H9 (cell line): ENCODE data around the gene ZBTB20. TPM values are rescaled to one million over a fixed set of nuclear protein-coding genes. Genes with fewer than 3 reads are reported as not detected.

Experiments
- DNase-seq: peaks from one replicate; pipeline ENCODE4 v3.0.0-alpha.2; 2017
- H2AFZ ChIP-seq: one replicate; pipeline ENCODE4 v1.6.1; 2013; ENCODE audit warnings: mild to moderate bottlenecking, low read length, control low read depth, moderate library complexity
- H2AK5ac ChIP-seq: 2 replicates; pipeline ENCODE4 v1.6.1; 2013; ENCODE audit warnings: low read length, control low read depth, mixed read lengths; ENCODE audit not compliant: insufficient read length
- H2BK120ac ChIP-seq: one replicate; pipeline ENCODE4 v1.6.1; 2013; ENCODE audit warnings: low read depth, mild to moderate bottlenecking, low read length, control low read depth, inconsistent platforms; ENCODE audit not compliant: poor library complexity, severe bottlenecking
- H2BK12ac ChIP-seq: 2 replicates; pipeline ENCODE4 v1.6.1; 2013; ENCODE audit warnings: low read length, control low read depth, mixed read lengths, low read depth; ENCODE audit not compliant: insufficient read length
- H2BK15ac ChIP-seq: 2 replicates; pipeline ENCODE4 v1.6.1; 2013; ENCODE audit warnings: low read depth, low read length, control low read depth
- H2BK20ac ChIP-seq: one replicate; pipeline ENCODE4 v1.6.1; 2013; ENCODE audit warnings: low read depth, mild to moderate bottlenecking, low read length, control low read depth, inconsistent platforms; ENCODE audit not compliant: poor library complexity, severe bottlenecking
- H2BK5ac ChIP-seq: 2 replicates; pipeline ENCODE4 v1.6.1; 2013; ENCODE audit warnings: low read length, control low read depth, mixed read lengths; ENCODE audit not compliant: insufficient read length
- H3K14ac ChIP-seq: 2 replicates; pipeline ENCODE4 v1.6.1; 2013; ENCODE audit warnings: low read length, control low read depth; ENCODE audit not compliant: insufficient read depth
- H3K18ac ChIP-seq: 2 replicates; pipeline ENCODE4 v1.6.1; 2013; ENCODE audit warnings: low read depth, mild to moderate bottlenecking, mixed read lengths, low read length, control low read depth; ENCODE audit not compliant: insufficient read length
- H3K23ac ChIP-seq: 2 replicates; pipeline ENCODE4 v1.6.1; 2013; ENCODE audit warnings: low read length, control low read depth, mixed read lengths, low read depth; ENCODE audit not compliant: insufficient read length
- H3K23me2 ChIP-seq: 2 replicates; pipeline ENCODE4 v1.6.1; 2013; ENCODE audit warnings: low read depth, mild to moderate bottlenecking, mixed read lengths, low read length, control low read depth; ENCODE audit not compliant: insufficient read length, poor library complexity, severe bottlenecking
- H3K27ac ChIP-seq: 2 replicates; pipeline ENCODE4 v1.5.1; 2013; ENCODE audit warnings: low read length, control low read depth, mixed read lengths, low read depth; ENCODE audit not compliant: insufficient read length
- H3K27me3 ChIP-seq: 2 replicates; pipeline ENCODE4 v1.6.1; 2013; ENCODE audit warnings: low read length, control low read depth, inconsistent platforms; ENCODE audit not compliant: insufficient read depth
- H3K4ac ChIP-seq: 2 replicates; pipeline ENCODE4 v1.6.1; 2013; ENCODE audit warnings: low read depth, mild to moderate bottlenecking, control low read depth, inconsistent platforms, low read length, moderate library complexity
- H3K4me1 ChIP-seq: 2 replicates; pipeline ENCODE4 v1.6.1; 2013; ENCODE audit warnings: low read length, control low read depth, inconsistent platforms; ENCODE audit not compliant: insufficient read depth
- H3K4me2 ChIP-seq: 2 replicates; pipeline ENCODE4 v1.6.1; 2013; ENCODE audit warnings: low read length, control low read depth, mixed read lengths; ENCODE audit not compliant: insufficient read length, insufficient read depth
- H3K56ac ChIP-seq: 2 replicates; pipeline ENCODE4 v1.6.1; 2013; ENCODE audit warnings: low read depth, mild to moderate bottlenecking, mixed read lengths, low read length, control low read depth; ENCODE audit not compliant: insufficient read length
- H3K79me1 ChIP-seq: 2 replicates; pipeline ENCODE4 v1.6.1; 2013; ENCODE audit warnings: low read depth, mild to moderate bottlenecking, moderate library complexity, low read length, control low read depth, inconsistent platforms; ENCODE audit not compliant: insufficient read depth, poor library complexity, severe bottlenecking
- H3K79me2 ChIP-seq: 2 replicates; pipeline ENCODE4 v1.6.1; 2013; ENCODE audit warnings: low read length, control low read depth, inconsistent platforms; ENCODE audit not compliant: insufficient read depth
- H3K9ac ChIP-seq: 2 replicates; pipeline ENCODE4 v1.6.1; 2013; ENCODE audit warnings: low read length, control low read depth, mixed read lengths; ENCODE audit not compliant: insufficient read length; ENCODE audit errors: extremely low read depth
- H3K9me3 ChIP-seq: one replicate; pipeline ENCODE4 v1.6.1; 2013; ENCODE audit warnings: low read depth, low read length, inconsistent platforms; ENCODE audit not compliant: control insufficient read depth
- H3T11ph ChIP-seq: one replicate; pipeline ENCODE4 v1.6.1; 2013; ENCODE audit warnings: mild to moderate bottlenecking, low read length, control low read depth, inconsistent platforms
- H4K20me1 ChIP-seq: one replicate; pipeline ENCODE4 v1.6.1; 2013; ENCODE audit not compliant: control insufficient read depth, insufficient read length, insufficient read depth
- H4K5ac ChIP-seq: 2 replicates; pipeline ENCODE4 v1.6.1; 2013; ENCODE audit warnings: low read depth, mild to moderate bottlenecking, mixed read lengths, low read length, control low read depth; ENCODE audit not compliant: insufficient read length
- H4K8ac ChIP-seq: replicated peaks from 2 replicates; pipeline ENCODE4 v1.6.1; 2013; ENCODE audit warnings: low read length, control low read depth, mixed read lengths, low read depth; ENCODE audit not compliant: insufficient read length
- H4K91ac ChIP-seq: 2 replicates; pipeline ENCODE4 v1.6.1; 2013; ENCODE audit warnings: low read depth, mild to moderate bottlenecking, moderate library complexity, mixed read lengths, low read length, control low read depth; ENCODE audit not compliant: insufficient read length
- H3K27ac Mint-ChIP-seq, 3 experiments: 2 replicates in 2 of 3; 3 replicates in 1 of 3; pipeline ENCODE4 v1.8.0; 2020 to 2021; ENCODE audit warnings: mixed read lengths in 3 of 3, mild to moderate bottlenecking in 1 of 3, moderate library complexity in 1 of 3
- H3K27me3 Mint-ChIP-seq: 2 replicates; pipeline ENCODE4 v1.8.0; 2021; ENCODE audit warnings: low read depth, mild to moderate bottlenecking, moderate library complexity, mixed read lengths
- H3K36me3 Mint-ChIP-seq, 3 experiments: 2 replicates in 2 of 3; 3 replicates in 1 of 3; pipeline ENCODE4 v1.8.0; 2020 to 2021; ENCODE audit warnings: low read depth in 3 of 3, mixed read lengths in 3 of 3; ENCODE audit not compliant: insufficient read depth in 1 of 3
- H3K4me1 Mint-ChIP-seq, 2 experiments: 2 replicates each; pipeline ENCODE4 v1.8.0; 2020; ENCODE audit warnings: mixed read lengths in 2 of 2
- H3K4me3 Mint-ChIP-seq, 2 experiments: 2 replicates in 1 of 2; 3 replicates in 1 of 2; pipeline ENCODE4 v1.8.0; 2020 to 2021; ENCODE audit warnings: mild to moderate bottlenecking in 2 of 2, mixed read lengths in 2 of 2, moderate library complexity in 1 of 2
- H3K9me3 Mint-ChIP-seq, 2 experiments: 2 replicates in 1 of 2; 3 replicates in 1 of 2; pipeline ENCODE4 v1.8.0; 2020; ENCODE audit warnings: mild to moderate bottlenecking in 2 of 2, mixed read lengths in 2 of 2, moderate library complexity in 1 of 2
- WGBS: extraction: QIAGEN DNeasy Blood & Tissue Kit; methylation state at CpG from one replicate; pipeline ENCODE4 v1.1.7; 2013; ENCODE audit warnings: missing lambda C conversion rate, low lambda C conversion rate, mixed read lengths; ENCODE audit not compliant: insufficient read length; ENCODE audit errors: extremely low coverage; 5-methylcytosine and 5-hydroxymethylcytosine counted together
- total RNA-seq: library from RNA; stranded (reverse); gene quantifications from 2 replicates; pipeline ENCODE4 v1.2.1, GENCODE V29; 2021
- TF ChIP-seq, protein P1 (sequence below): fragments of 200-600 bp; sonication (generic); conservative IDR thresholded peaks from 3 replicates; pipeline ENCODE4 v1.8.0; 2021; ENCODE audit warnings: antibody characterized with exemption, mild to moderate bottlenecking

Gene ZBTB20
- total RNA-seq, 1 experiment from 2014 or later, result 0.70 TPM

DNA sequence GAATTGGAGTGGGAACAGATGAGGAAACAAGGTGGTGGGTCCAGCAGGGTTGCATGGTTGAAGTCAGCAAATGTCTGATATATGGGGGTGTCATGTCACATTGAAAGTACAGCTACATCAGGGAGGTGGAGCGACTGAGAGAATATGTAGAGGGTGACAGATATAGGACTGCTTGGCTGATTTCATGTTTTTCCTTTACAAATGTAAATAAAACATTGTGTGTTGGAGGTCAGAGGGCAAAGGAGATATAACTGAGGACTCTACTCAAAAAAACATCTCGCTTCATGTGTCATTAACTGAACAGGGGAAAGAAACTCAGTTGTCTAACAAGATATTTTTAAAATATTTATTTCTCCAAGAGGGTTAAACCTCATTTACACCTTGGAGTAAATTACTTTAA is 675.6 kb downstream of the ZBTB20 start:
- H3K9me3 Mint-ChIP-seq, result no peaks in the 10 kb centered on the region; a peak in 1 of 5 replicates
- no peaks in the 10 kb centered on the region for H3K27me3 Mint-ChIP-seq
- H3T11ph ChIP-seq, result no peak overlapping the region

More for the DNA sequence above, 675.6 kb downstream of the ZBTB20 start:
- Histone ChIP-seq H3K27ac (no peak overlapping the region), H3K18ac (no peak overlapping the region), H2AFZ (no peak overlapping the region), H2BK15ac (no peak overlapping the region), H4K8ac (no peak overlapping the region), H3K9ac (no peak overlapping the region), H2BK20ac (no peak overlapping the region), H3K4me2 (no peak overlapping the region), H4K91ac (no peak overlapping the region), H3K14ac (no peak overlapping the region), H2AK5ac (no peak overlapping the region), H2BK12ac (no peak overlapping the region), H4K5ac (no peak overlapping the region), H2BK5ac (no peak overlapping the region), H4K20me1 (no peaks in the 10 kb centered on the region), H3K4me1 (no peaks in the 10 kb centered on the region), H3K9me3 (no peaks in the 10 kb centered on the region), H3K56ac (no peak overlapping the region), H3K79me2 (no peaks in the 10 kb centered on the region), H3K23ac (no peak overlapping the region), H2BK120ac (no peak overlapping the region), H3K79me1 (no peaks in the 10 kb centered on the region), H3K4ac (no peak overlapping the region), H3K23me2 (no peaks in the 10 kb centered on the region), H3K27me3 (no peaks in the 10 kb centered on the region)
- H3K36me3 Mint-ChIP-seq, result no peaks in the 10 kb centered on the region
- WGBS, result no CpG with 5 or more reads among the region's 2 CpGs
- TF ChIP-seq, protein P1, sequence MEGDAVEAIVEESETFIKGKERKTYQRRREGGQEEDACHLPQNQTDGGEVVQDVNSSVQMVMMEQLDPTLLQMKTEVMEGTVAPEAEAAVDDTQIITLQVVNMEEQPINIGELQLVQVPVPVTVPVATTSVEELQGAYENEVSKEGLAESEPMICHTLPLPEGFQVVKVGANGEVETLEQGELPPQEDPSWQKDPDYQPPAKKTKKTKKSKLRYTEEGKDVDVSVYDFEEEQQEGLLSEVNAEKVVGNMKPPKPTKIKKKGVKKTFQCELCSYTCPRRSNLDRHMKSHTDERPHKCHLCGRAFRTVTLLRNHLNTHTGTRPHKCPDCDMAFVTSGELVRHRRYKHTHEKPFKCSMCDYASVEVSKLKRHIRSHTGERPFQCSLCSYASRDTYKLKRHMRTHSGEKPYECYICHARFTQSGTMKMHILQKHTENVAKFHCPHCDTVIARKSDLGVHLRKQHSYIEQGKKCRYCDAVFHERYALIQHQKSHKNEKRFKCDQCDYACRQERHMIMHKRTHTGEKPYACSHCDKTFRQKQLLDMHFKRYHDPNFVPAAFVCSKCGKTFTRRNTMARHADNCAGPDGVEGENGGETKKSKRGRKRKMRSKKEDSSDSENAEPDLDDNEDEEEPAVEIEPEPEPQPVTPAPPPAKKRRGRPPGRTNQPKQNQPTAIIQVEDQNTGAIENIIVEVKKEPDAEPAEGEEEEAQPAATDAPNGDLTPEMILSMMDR, result no peak
- no peak overlapping the region for H3K4me3 Mint-ChIP-seq
- no peaks in the 10 kb centered on the region for H3K4me1 Mint-ChIP-seq
- DNase-seq, result no peak
- no peak overlapping the region for H3K27ac Mint-ChIP-seq
